ENCODE measurements around the gene NPRL2. TPM values are rescaled to one million over a fixed set of nuclear protein-coding genes. Genes with fewer than 3 reads are reported as not detected.
A peak's percentile ranks its signal among the peaks of the same experiment; 100 is the strongest.

Gene NPRL2
- total and polyA plus RNA-seq, 2 experiments from 2014 or later: 33.2 to 51.9 TPM

GRCh38 chr3:50352781-50353180, 2.2 kb upstream of the NPRL2 start:
- TF ChIP-seq, protein P1, sequence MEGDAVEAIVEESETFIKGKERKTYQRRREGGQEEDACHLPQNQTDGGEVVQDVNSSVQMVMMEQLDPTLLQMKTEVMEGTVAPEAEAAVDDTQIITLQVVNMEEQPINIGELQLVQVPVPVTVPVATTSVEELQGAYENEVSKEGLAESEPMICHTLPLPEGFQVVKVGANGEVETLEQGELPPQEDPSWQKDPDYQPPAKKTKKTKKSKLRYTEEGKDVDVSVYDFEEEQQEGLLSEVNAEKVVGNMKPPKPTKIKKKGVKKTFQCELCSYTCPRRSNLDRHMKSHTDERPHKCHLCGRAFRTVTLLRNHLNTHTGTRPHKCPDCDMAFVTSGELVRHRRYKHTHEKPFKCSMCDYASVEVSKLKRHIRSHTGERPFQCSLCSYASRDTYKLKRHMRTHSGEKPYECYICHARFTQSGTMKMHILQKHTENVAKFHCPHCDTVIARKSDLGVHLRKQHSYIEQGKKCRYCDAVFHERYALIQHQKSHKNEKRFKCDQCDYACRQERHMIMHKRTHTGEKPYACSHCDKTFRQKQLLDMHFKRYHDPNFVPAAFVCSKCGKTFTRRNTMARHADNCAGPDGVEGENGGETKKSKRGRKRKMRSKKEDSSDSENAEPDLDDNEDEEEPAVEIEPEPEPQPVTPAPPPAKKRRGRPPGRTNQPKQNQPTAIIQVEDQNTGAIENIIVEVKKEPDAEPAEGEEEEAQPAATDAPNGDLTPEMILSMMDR (IDR thresholded peaks at IDR 0.05; ENCODE audit: low read depth, low read length): peak; percentile 15
- no peak for DNase-seq (ENCODE audit: low read depth in 1 of 2, low spot score in 1 of 2)
- no peaks in the 10 kb centered on the region for H3K27me3 ChIP-seq
- no peak overlapping the region for H3K27ac ChIP-seq
- H3K9me3 ChIP-seq (ENCODE audit: low read depth): no peaks in the 10 kb centered on the region
- H3K36me3 ChIP-seq: peaks cover 10% of the 10 kb centered on the region
- no peak overlapping the region for H3K4me3 ChIP-seq
- peaks cover 20% of the 10 kb centered on the region for H3K4me1 ChIP-seq (ENCODE audit: low read depth)

GRCh38 chr3:50351323-50351697, 735 bp upstream of the NPRL2 start:
- no peak for DNase-seq (ENCODE audit: low read depth in 1 of 2, low spot score in 1 of 2)
- peaks cover 7% of the 10 kb centered on the region for H3K4me1 ChIP-seq (ENCODE audit: low read depth)
- no peaks in the 10 kb centered on the region for H3K27me3 ChIP-seq
- peak overlapping the region; percentile 89 for H3K4me3 ChIP-seq
- TF ChIP-seq, protein P1 (IDR thresholded peaks at IDR 0.05; ENCODE audit: low read depth, low read length): no peak
- H3K9me3 ChIP-seq (ENCODE audit: low read depth): no peaks in the 10 kb centered on the region
- peaks cover 10% of the 10 kb centered on the region for H3K36me3 ChIP-seq
- H3K27ac ChIP-seq: no peak overlapping the region

DNA sequence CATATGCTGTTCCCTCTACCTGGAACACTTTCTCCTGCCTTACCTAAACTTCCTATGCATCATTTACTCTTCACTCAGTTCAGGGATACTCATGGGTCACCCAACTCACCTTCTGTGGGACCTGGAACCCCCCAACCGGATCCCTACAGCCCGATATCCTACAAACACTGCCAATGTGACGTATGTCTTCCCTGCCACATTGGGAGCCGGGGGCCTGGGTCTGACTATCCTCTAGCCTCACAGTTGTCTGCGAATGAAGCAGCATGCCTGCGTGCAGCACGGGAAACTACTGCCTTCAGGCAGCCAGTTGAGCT, 405 bp downstream of the NPRL2 start:
- Histone ChIP-seq H3K9me3 (ENCODE audit: low read depth) (no peaks in the 10 kb centered on the region), H3K27me3 (peaks cover 4% of the 10 kb centered on the region), H3K36me3 (peaks cover 9% of the 10 kb centered on the region), H3K27ac (peak overlapping the region; percentile 75), H3K4me1 (ENCODE audit: low read depth) (peaks cover 11% of the 10 kb centered on the region), H3K4me3 (peak overlapping the region; percentile 89)
- TF ChIP-seq, protein P1 (IDR thresholded peaks at IDR 0.05; ENCODE audit: low read depth, low read length): no peak
- no peak for DNase-seq (ENCODE audit: low read depth in 1 of 2, low spot score in 1 of 2)

DNA sequence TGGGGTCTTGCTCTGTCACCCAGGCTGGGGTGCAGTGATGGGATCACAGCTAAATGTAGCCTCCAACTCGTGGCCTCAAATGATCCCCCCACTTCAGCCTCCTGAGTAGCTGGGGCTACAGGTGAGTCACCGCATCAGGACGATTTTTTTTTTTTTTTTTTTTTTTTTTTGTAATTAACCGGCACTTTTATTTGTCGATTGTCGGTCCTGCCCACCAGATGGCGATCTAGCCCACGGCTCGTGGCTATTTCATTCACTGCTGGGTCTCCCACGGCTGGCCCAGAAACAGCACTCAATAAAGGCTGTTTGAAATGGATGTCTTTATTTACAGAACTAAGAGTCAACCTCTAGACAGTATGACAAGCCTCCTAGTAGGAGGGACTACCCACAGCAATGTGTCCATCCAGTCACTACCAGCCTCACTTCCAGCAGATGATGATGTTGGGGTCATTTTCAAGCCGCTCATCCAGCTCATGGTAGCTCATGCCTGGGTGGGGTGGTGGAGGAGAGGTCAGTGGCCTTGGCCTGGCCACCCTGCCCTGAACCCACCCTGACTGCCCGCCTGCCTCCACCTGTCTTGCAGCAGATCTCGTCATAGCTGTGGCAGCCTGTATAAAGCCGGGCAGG, 3.3 kb downstream of the NPRL2 start:
- no peak overlapping the region for H3K4me3 ChIP-seq
- peaks cover 11% of the 10 kb centered on the region for H3K4me1 ChIP-seq (ENCODE audit: low read depth)
- peaks cover 30% of the 10 kb centered on the region for H3K27me3 ChIP-seq
- no peaks in the 10 kb centered on the region for H3K36me3 ChIP-seq
- TF ChIP-seq, protein P1 (IDR thresholded peaks at IDR 0.05; ENCODE audit: low read depth, low read length): peak; percentile 64
- DNase-seq (ENCODE audit: low read depth in 1 of 2, low spot score in 1 of 2): peak; percentile 77 to 78
- H3K9me3 ChIP-seq (ENCODE audit: low read depth): no peaks in the 10 kb centered on the region
- H3K27ac ChIP-seq: no peak overlapping the region

GRCh38 chr3:50345586-50346234, 4.9 kb downstream of the NPRL2 start, which contains the start of gene ZMYND10:
ZMYND10 (minus strand) TSS chr3:50345732; CDS start chr3:50345579, 153 bp downstream.
- peak; percentile 63 to 68 for DNase-seq (ENCODE audit: low read depth in 1 of 2, low spot score in 1 of 2)
- no peak within 1 kb of the TSS for H3K27ac ChIP-seq
- no peaks in the 10 kb centered on the region for H3K36me3 ChIP-seq
- TF ChIP-seq, protein P1 (IDR thresholded peaks at IDR 0.05; ENCODE audit: low read depth, low read length): no peak
- H3K9me3 ChIP-seq (ENCODE audit: low read depth): no peaks in the 10 kb centered on the region
- peaks cover 8% of the 10 kb centered on the region for H3K4me1 ChIP-seq (ENCODE audit: low read depth)
- H3K4me3 ChIP-seq: peak within 1 kb of the TSS; percentile 42
- H3K27me3 ChIP-seq: peaks cover 46% of the 10 kb centered on the region
